Neural cell (in vitro differentiated cells): ENCODE results near the gene COLQ.

Experiments used
- EP300 ChIP-seq: fragments of 450-650 bp; conservative IDR thresholded peaks from 2 replicates; pipeline ENCODE4 v1.6.1; 2014; ENCODE audit warnings: antibody characterized with exemption, mild to moderate bottlenecking, moderate library complexity; ENCODE audit not compliant: poor library complexity, severe bottlenecking
- EZH2 ChIP-seq: fragments of 200-600, 300-800 bp; shearing (Covaris generic), sonication (generic); IDR thresholded peaks from 2 replicates; pipeline ENCODE4 v1.6.1; 2014; ENCODE audit warnings: antibody characterized with exemption, low read length, borderline replicate concordance, mild to moderate bottlenecking; ENCODE audit not compliant: insufficient read depth, poor library complexity, severe bottlenecking
- SMC3 ChIP-seq: fragments of 450-650 bp; conservative IDR thresholded peaks from 2 replicates; pipeline ENCODE4 v1.6.1; 2014; ENCODE audit warnings: antibody characterized with exemption, mild to moderate bottlenecking, moderate library complexity; ENCODE audit not compliant: poor library complexity
- TAF1 ChIP-seq: IDR thresholded peaks from 2 replicates; pipeline ENCODE4 v1.6.1; 2012; ENCODE audit warnings: low read depth
- TF ChIP-seq, protein P1 (sequence below): fragments of 450-650 bp; IDR thresholded peaks from 2 replicates; pipeline ENCODE4 v1.5.1; 2014; ENCODE audit warnings: antibody characterized with exemption, mild to moderate bottlenecking, moderate library complexity; ENCODE audit not compliant: poor library complexity, severe bottlenecking

DNA sequence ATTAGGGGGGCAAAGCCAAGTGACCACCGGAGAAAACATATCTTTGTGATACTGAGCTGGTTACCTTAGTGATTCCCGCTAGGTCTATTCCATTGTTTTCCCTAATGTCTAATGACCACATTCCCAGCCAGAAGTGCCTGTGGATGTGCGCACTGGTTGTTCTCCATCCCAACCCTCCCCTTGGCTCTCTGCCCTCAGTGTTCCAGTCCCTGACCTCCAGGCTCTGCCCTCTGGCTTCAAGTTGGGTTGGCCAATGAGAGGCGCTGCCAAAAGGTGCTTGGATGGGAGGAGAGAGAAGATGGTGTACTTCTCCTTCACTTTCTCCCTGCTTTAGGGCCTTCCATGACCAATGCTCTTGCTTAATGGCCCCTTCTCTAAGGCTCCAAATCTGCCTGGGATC, 2.4 kb downstream of the COLQ start:
- TF ChIP-seq, protein P1, sequence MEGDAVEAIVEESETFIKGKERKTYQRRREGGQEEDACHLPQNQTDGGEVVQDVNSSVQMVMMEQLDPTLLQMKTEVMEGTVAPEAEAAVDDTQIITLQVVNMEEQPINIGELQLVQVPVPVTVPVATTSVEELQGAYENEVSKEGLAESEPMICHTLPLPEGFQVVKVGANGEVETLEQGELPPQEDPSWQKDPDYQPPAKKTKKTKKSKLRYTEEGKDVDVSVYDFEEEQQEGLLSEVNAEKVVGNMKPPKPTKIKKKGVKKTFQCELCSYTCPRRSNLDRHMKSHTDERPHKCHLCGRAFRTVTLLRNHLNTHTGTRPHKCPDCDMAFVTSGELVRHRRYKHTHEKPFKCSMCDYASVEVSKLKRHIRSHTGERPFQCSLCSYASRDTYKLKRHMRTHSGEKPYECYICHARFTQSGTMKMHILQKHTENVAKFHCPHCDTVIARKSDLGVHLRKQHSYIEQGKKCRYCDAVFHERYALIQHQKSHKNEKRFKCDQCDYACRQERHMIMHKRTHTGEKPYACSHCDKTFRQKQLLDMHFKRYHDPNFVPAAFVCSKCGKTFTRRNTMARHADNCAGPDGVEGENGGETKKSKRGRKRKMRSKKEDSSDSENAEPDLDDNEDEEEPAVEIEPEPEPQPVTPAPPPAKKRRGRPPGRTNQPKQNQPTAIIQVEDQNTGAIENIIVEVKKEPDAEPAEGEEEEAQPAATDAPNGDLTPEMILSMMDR: no peak
- TF ChIP-seq EZH2: no peak
- TF ChIP-seq EP300: no peak
- TF ChIP-seq TAF1: no peak
- TF ChIP-seq SMC3: no peak
